ENCODE results near the gene MAP3K13.
A peak's percentile ranks its signal among the peaks of the same experiment; 100 is the strongest.

MAP3K13 gene

GRCh38 chr3:185362850-185363661 is at the start of gene MAP3K13:
TSS of gene MAP3K13 (plus strand) at chr3:185363136. CDS start at chr3:185428582, 65,446 bp downstream.
- DNase-seq (peak; percentile 29), ATAC-seq (peak; percentile 94)

GRCh38 chr3:185313693-185314246 is 49.2 kb upstream of the MAP3K13 start:
- no peak for DNase-seq
- ATAC-seq, result no peak

GRCh38 chr3:185316740-185317412 is 46.1 kb upstream of the MAP3K13 start:
- no peak for ATAC-seq
- no peak for DNase-seq

- no peak for ATAC-seq
- no peak for DNase-seq
Measured at GRCh38 chr3:185317674-185318073, 45.3 kb upstream of the MAP3K13 start.

- ATAC-seq, result no peak
- DNase-seq, result no peak
Measured at GRCh38 chr3:185318141-185318540, 44.8 kb upstream of the MAP3K13 start.

- ATAC-seq, result no peak
- no peak for DNase-seq
Measured at GRCh38 chr3:185319801-185320200, 43.1 kb upstream of the MAP3K13 start.

GRCh38 chr3:185320949-185321348 is 42.0 kb upstream of the MAP3K13 start:
- ATAC-seq (no peak), DNase-seq (no peak)

- no peak for ATAC-seq
- DNase-seq, result no peak
Measured at GRCh38 chr3:185322101-185322719, 40.7 kb upstream of the MAP3K13 start.

GRCh38 chr3:185325946-185326791 is 36.8 kb upstream of the MAP3K13 start:
- ATAC-seq, result no peak
- no peak for DNase-seq

GRCh38 chr3:185327062-185327461 is 35.9 kb upstream of the MAP3K13 start:
- ATAC-seq, result no peak

GRCh38 chr3:185328324-185329004 is 34.5 kb upstream of the MAP3K13 start:
- ATAC-seq, result no peak
- no peak for DNase-seq

More at GRCh38 chr3:185327062-185327461, 35.9 kb upstream of the MAP3K13 start:
- no peak for DNase-seq

- ATAC-seq, result no peak
- DNase-seq, result no peak
Measured at GRCh38 chr3:185330238-185330637, 32.7 kb upstream of the MAP3K13 start.

- ATAC-seq (no peak), DNase-seq (no peak)
Measured at GRCh38 chr3:185330644-185331043, 32.3 kb upstream of the MAP3K13 start.

GRCh38 chr3:185332026-185332735 is 30.8 kb upstream of the MAP3K13 start:
- DNase-seq (no peak), ATAC-seq (peak; percentile 79)

GRCh38 chr3:185335799-185336198 is 27.1 kb upstream of the MAP3K13 start:
- ATAC-seq (no peak), DNase-seq (no peak)

- DNase-seq, result no peak
- no peak for ATAC-seq
Measured at GRCh38 chr3:185337231-185337816, 25.6 kb upstream of the MAP3K13 start.

- no peak for ATAC-seq
Measured at GRCh38 chr3:185339945-185340344, 23.0 kb upstream of the MAP3K13 start.

GRCh38 chr3:185340751-185341150 is 22.2 kb upstream of the MAP3K13 start:
- DNase-seq (no peak), ATAC-seq (no peak)

More at GRCh38 chr3:185339945-185340344, 23.0 kb upstream of the MAP3K13 start:
- no peak for DNase-seq

- ATAC-seq (no peak), DNase-seq (no peak)
Measured at GRCh38 chr3:185341616-185342458, 21.1 kb upstream of the MAP3K13 start.

Measured in stimulated activated naive CD8-positive, alpha-beta T cell treated with anti-CD3 and anti-CD28 coated beads, Interleukin-15, Interleukin-2, amounts not matched to agents 100 U/mL and 50 U/mL, for 24 hours (primary cell).